NOMO-1 treated with DMSO at 0.1 percent for 48 hours (cell line): Measurements from ENCODE around the gene ERFL.

Experiments used
- DNase-seq: peaks from one replicate; lab custom pipeline; 2025; ENCODE audit not compliant: unreplicated experiment; lab: John Stamatoyannopoulos, UW

The ERFL gene

GRCh38 chr19:41901707-41902360, 26.4 kb downstream of the ERFL start:
- no peak for DNase-seq

DNA sequence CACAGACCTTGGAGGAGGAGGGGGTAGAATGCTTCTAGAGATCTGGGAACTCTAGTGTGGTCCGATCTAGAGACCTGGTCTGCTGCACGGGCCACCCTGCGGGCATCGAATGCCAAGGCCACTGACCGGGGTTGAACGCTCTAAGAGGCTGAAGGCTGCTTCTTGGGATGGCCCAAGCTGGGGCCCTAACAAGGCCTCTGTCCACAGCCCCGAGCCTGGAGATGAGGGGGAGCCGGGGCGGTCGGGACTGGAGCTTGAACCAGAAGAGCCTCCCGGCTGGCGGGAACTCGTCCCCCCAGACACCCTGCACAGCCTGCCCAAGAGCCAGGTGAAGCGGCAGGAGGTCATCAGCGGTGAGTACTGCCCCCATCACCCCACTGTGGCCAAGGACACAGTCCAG, 30.0 kb downstream of the ERFL start:
- no peak for DNase-seq

DNA sequence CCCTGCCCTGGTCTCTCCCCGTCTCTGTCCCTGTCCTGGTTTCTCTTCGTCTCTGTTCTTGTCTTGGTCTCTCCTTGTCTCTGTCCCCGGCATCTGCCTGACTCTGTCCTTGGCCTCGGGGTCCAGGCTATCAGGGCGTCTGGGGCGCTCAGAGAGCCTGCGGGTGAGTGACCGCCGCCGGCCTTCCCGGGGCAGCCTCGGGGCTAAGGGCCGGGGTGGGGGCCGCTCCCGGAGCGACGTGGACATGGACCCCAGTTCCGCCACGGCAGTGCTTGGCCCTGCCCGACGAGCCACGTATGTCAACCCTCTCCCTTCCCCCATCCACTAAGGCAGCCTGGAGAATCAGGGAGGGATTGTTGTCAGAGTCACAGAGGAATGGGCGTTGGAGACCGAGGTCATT, 30.4 kb downstream of the ERFL start:
- DNase-seq, result no peak

DNA sequence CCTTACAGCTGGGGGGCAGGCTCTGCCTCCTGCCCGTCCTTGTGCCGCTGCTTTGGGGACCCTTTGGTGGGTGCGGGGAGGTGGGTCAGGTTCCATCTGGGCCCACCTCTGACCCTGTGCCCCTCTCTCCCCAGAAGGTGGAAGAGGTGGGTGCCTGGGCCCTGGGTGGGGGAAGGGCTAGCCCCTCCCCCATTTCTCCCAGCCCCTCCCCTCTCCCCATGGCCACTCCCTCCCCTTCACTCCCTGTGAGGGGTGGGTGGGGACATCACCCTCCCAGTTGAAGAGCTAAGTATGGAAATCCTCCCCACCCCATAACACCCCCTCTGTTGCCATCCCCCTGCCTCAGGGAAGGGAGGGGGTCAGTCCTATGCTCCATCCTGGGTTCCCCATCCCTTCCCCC, 31.1 kb downstream of the ERFL start:
- no peak for DNase-seq

- no peak for DNase-seq
Measured at GRCh38 chr19:41896581-41896942, 31.7 kb downstream of the ERFL start.

DNA sequence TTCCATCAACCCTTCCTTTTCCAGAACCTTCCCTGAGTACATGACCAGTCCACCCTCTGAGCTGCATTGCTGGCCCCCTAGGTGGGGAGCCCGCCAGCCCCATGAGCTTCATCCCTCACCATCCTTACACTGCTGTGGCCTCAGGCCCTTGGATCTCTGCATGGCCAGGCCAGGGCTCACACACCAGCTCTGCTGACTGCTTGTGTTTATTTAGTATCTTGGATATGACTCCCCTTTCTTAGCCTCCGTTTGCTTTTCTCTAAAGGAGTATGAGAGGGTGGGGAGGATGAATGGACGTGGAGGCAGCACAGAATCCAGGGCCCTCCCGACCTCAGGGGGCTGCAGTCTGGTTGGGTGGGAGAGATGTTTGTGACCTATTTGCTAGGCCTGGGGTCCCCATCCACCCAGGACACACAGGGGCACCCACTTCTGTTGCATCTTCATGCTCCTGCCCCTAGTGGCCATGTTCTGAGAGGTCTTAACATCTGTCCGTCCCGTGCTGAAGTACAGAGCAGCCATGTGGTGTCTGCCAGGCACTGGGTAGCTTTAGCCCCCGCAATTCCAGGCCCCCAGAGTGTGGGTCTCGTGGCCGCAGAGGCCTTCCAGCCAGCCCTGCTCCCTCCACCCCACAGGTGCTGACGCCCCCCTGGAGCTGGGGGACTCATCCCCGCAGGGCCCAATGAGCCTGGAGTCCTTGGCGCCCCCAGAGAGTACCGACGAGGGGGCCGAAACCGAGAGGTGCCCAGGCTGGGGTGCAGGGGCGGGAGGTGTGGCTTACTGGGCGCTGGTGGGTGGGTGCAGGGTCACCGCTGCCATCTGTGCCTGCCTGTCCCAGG, 32.3 kb downstream of the ERFL start:
- DNase-seq, result no peak

DNA sequence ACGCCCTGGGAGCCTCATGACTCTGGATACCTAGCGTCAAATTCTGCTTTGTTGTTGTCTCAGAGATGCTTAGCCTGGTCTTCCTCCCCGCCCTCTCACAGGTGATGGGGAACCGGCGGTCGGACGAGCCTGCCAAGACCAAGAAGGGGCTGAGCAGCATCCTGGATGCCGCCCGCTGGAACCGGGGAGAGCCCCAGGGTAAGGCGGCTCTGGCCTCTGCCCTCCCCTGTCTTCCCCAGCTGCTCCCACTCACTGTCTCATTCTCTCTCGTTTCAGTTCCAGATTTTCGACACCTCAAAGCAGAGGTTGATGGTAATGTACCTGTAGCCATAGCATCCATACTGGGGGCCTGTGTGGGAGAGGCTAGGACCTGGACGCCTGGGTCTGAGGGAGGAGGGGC, 33.9 kb downstream of the ERFL start:
- no peak for DNase-seq

- peak; percentile 12 for DNase-seq
Measured at GRCh38 chr19:41893899-41894298, 34.4 kb downstream of the ERFL start.

GRCh38 chr19:41892173-41892902, 35.9 kb downstream of the ERFL start:
- DNase-seq, result no peak

- no peak for DNase-seq
Measured at GRCh38 chr19:41890936-41891335, 37.3 kb downstream of the ERFL start.

DNA sequence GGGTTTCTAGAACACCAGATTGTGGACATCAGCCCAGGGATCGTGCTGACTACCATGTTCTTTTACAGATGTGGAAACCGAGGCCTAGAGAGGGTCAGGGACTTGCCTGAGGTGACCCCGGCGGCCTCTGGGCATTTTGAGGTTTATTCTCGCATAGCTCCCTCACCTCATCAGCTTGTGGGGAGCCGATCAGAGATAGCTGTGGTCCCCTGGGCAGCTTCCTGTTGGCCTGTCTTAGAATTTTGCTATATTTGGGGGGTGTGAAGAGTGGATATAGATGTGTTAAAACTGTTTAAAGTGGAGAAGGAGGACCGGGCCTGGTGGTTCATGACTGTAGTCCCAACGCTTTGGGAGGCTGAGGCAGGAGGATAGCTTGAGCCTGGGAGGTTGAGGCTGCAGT, 38.4 kb downstream of the ERFL start:
- DNase-seq, result no peak

- no peak for DNase-seq
Measured at GRCh38 chr19:41888926-41889325, 39.3 kb downstream of the ERFL start.

DNA sequence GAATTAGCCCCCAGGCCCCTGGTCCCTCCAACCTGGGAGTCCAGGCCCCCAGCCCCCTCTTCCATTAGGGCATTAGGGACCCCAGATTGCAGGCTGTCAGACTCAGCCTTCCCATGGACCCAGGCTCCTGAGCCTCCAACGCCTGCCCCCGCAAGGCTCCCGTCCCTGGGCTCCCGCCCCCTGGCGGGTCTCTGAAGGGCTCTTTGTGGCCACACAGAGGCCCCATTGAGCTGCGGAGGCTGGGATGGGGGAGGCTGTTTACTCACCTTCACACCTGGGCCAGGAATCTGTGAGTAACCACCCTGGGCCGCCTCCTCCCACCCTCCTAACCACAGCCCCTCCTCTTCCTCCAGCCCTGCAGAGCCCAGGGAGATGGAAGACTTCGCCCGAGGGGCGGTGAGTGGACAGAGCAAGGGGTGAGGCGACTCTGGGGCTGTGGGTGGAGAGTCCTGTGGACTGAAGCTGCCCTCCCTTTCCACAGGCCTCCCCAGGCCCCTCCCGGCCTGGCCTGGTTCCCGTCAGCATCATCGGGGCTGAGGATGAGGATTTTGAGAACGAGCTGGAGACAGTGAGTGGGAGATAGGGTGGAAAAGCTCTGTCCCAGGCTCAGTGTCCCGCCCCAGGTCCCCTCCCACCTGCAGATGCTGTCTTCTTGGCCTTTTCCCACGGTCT, 40.4 kb downstream of the ERFL start:
- DNase-seq, result no peak

DNA sequence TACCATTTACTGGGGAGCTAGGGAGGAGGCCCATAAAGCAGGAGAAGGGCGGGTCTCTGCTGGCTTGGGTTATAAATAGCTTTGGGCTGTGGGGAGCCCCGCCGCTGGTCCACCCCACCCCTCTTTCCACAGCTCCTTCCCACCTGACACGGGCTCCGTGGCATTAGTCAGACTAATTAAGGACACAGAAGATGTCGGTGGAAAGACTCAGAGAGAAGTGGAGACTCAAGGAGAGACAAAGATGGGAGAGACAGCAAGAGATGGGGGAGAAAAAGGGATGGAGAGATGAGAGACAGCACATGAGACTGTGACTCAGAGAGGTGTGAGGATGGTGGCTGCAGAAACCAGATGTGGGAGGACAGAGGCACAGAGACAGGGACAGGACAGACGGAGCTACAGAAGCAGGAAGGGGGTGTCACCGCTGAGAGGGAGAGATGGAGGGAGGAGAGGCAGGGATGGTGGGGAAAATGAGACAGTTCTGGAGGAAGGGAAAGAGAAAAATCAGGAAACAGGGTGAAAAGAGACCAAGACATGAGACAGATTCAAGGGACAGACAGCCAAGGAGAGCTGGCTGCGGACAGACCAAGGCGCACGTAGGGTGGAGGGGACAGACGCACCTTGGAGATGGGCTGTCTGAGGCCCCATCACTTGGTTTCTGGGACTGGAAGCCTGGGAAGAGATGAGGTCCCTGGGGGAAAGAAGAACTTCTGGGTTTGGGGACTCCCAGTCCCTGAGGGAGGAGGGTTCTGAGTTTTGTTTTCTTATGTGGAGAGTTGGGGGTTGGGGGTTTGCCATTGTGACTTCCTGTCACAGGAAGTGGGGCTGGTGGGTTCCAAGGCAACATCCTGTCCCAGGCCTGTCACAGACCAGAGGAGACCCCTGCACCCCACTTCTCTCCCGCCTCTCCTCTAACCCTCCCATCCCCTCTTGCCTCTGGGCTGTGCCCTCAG, 41.2 kb downstream of the ERFL start:
- DNase-seq, result no peak

- DNase-seq, result peak; percentile 98
Measured at GRCh38 chr19:41883821-41884733, 44.2 kb downstream of the ERFL start.

DNA sequence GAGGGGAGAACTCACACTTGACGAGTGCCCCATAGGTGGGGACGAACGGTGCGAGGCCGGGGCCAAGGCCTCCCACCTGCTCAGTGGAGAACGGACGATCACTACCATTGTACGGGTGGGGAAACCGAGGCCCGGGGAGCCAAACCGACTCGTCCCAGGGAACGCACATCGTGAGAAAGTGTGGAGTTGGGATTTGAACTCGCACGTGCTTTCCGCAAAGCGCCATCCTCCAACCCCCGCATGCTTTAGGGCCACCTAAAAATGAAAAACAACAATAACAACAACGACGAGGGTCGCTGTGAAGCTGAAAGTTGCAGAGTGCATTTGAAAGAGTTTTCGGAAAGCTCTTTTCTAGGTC, 44.8 kb downstream of the ERFL start:
- DNase-seq, result no peak

DNA sequence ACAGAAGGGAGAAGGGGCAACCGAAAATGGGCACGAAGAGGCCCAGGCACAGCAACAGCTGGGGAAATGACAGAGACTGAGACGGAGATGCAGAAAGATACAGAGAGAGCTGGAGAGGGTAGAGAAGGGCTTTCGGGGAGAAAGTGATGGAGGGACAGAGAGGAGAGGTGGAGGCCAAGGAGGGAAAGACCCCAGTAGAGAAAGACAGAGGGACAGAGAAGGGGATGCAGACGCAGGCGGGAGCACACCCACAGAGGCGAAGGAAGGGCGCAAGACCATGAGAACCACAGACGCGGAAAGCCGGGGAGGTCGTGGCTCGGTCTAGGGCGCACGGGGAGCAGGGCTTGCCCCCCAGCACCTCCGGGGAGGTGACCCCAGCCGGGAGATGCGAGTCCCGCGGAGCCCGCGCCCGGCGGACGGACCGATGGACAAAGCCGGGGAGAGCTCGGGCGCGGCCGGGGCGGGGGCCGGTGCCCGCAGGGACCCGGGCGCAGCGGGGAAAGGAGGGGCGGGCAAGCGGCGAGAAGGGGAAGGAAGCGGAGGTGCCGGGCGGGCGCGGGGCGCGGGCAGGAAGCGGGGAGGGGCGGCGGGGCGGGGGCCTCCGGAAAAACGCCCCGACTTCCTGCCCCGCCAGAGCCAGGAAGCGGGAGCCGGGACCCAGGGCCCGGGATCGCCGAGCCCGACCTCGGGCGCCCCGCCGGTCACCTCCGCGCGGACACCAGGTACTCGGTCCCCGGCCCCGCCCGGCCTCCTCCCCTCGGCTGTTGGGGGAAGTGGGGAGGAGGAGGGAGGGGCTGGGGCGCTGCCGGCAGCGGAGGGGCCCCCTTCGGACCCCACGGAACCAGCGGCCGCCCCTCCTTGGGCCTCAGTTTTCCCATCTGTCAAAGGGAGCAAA, 45.4 kb downstream of the ERFL start, which contains the start of gene ARHGEF1:
ARHGEF1 (plus strand) TSS at position 617 of the 895 bp plus-strand sequence. CDS start 4,899 bp downstream, outside the sequence.
- peak; percentile 36 for DNase-seq

DNA sequence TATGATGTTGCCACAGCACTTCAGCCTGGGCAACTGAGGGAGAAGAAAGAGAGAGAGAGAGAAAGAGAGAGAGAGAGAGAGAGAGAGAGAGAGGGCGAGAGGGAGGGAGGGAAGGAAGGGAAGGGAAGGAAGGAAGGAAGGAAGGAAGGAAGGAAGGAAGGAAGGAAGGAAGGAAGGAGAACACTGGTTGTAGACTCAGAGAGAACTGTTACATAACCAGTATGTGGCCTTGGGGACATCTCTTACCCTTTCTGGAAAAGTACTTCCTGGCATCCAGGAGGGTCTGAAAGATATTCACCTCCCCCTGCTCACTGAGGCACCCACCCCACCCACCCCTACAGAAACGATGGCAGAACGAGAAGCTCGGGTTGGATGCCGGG, 47.9 kb downstream of the ERFL start:
- no peak for DNase-seq
